ENCODE results near the gene PLPPR3.

DNA sequence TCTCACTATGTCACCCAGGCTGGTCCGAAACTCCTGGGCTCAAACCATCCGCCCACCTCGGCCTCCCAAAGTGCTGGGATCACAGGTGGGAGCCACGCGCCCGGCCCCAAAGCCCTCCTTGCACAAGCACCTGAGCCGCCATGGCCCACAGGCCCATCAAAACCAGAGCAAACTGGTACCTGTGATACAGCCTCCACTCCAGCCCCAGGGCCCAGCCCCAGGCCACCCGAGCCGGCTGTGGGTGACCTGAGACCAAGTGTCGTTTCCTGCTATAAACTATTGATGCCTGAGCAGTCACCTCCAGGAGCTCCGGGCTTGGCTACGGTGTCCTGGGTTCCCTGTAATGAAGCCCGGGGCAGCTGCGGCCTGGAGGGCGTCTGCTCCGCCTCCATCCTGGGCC lies 34.2 kb downstream of the PLPPR3 start:
- TF ChIP-seq, protein P1, sequence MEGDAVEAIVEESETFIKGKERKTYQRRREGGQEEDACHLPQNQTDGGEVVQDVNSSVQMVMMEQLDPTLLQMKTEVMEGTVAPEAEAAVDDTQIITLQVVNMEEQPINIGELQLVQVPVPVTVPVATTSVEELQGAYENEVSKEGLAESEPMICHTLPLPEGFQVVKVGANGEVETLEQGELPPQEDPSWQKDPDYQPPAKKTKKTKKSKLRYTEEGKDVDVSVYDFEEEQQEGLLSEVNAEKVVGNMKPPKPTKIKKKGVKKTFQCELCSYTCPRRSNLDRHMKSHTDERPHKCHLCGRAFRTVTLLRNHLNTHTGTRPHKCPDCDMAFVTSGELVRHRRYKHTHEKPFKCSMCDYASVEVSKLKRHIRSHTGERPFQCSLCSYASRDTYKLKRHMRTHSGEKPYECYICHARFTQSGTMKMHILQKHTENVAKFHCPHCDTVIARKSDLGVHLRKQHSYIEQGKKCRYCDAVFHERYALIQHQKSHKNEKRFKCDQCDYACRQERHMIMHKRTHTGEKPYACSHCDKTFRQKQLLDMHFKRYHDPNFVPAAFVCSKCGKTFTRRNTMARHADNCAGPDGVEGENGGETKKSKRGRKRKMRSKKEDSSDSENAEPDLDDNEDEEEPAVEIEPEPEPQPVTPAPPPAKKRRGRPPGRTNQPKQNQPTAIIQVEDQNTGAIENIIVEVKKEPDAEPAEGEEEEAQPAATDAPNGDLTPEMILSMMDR (IDR thresholded peaks at IDR 0.05): no peak
- no peak for TF ChIP-seq POLR2A (IDR thresholded peaks at IDR 0.05)

All from esophagus squamous epithelium (tissue), 4 donors.